Adrenal gland (tissue), 12 donors: ENCODE measurements around the gene RNF4. TPM values are rescaled to one million over a fixed set of nuclear protein-coding genes. Genes with fewer than 3 reads are reported as not detected.

Experiments
- DNase-seq, 7 donors: peaks; one replicate each; pipeline ENCODE4 v3.0.0-alpha.2; 2019 to 2020
- H3K27ac ChIP-seq, 5 donors: fragments of 200-600 bp; sonication (generic) in 4 of 5; 1 replicate in 3 of 5; 2 replicates in 2 of 5; pipeline versions ENCODE4 v1.5.1 to v1.8.0; 2016 to 2020; ENCODE audit warnings: mild to moderate bottlenecking in 1 of 5
- H3K27me3 ChIP-seq: fragments of 200-600 bp; 2 replicates; pipeline ENCODE4 v1.8.0; 2021
- H3K36me3 ChIP-seq, 2 donors: fragments of 200-600 bp; replicated peaks in 1 of 2; 1 replicate in 1 of 2; 2 replicates in 1 of 2; pipeline versions ENCODE4 v1.5.1 to v1.8.0; 2018 to 2022
- H3K4me1 ChIP-seq, 2 donors: fragments of 200-600 bp; replicated peaks in 1 of 2; 1 replicate in 1 of 2; 2 replicates in 1 of 2; pipeline versions ENCODE4 v1.5.1 to v1.8.0; 2018 to 2021
- H3K4me3 ChIP-seq, 4 donors: fragments of 200-600 bp; sonication (generic) in 3 of 4; one replicate each; pipeline ENCODE4 v1.5.1; 2016 to 2018
- H3K9me3 ChIP-seq, 3 donors: fragments of 200-600 bp; sonication (generic) in 1 of 3; replicated peaks in 1 of 3; 1 replicate in 2 of 3; 2 replicates in 1 of 3; pipeline versions ENCODE4 v1.5.1 to v1.8.0; 2016 to 2021
- POLR2A ChIP-seq, 2 donors: fragments of 450-650 bp; IDR thresholded peaks; one replicate each; pipeline ENCODE4 v1.6.1; 2017; ENCODE audit warnings: antibody characterized with exemption in 2 of 2, mild to moderate bottlenecking in 2 of 2, moderate library complexity in 1 of 2
- WGBS, 4 donors: extraction: QIAGEN DNeasy Blood & Tissue Kit in 2 of 4; methylation state at CpG; one replicate each; pipeline versions ENCODE4 v1.1.5 to v1.1.7; 2013 to 2017; 5-methylcytosine and 5-hydroxymethylcytosine counted together
- intact Hi-C, 2 donors: fragments of 100-400 bp; cut with DNase I; formaldehyde crosslinking; loops; one replicate each; pipeline versions ENCODE4 v1.14.1 to v1.15.0; 2022 to 2023
- polyA plus RNA-seq, 3 donors: library from polyadenylated mRNA; stranded (reverse); fragments of 200-250 nt in 2 of 3; fragments of 350-450 nt in 1 of 3; fragmentation: Illumina TruSeq in 1 of 3; extraction: RNeasy Lipid Tissue Mini Kit (QIAGEN cat#74804) in 1 of 3; gene quantifications; one replicate each; pipeline ENCODE4 v1.2.3, GENCODE V29; 2013 to 2014
- total RNA-seq, 9 donors: library from RNA; depleted of rRNA in 4 of 9; stranded (reverse); fragments of >200 nt in 4 of 9; fragments of 120-200 nt in 1 of 9; fragmentation: NEBNext Ultra II Directional in 1 of 9; extraction: Animal tissue kit (Norgen Biotek cat#: 25700) in 1 of 9; gene quantifications; one replicate each; pipeline versions ENCODE4 v1.1.0 to v1.2.4, GENCODE V29; 2013 to 2023
- TF ChIP-seq, protein P1 (sequence below), 6 experiments: fragments of 450-650 bp in 4 of 6; fragments of 200-600 bp in 2 of 6; sonication (generic) in 1 of 6; IDR thresholded peaks; 1 replicate in 5 of 6; 2 replicates in 1 of 6; pipeline versions ENCODE4 v1.5.1 to v1.8.0; 2016 to 2021; ENCODE audit warnings: antibody characterized with exemption in 6 of 6, mild to moderate bottlenecking in 2 of 6, moderate library complexity in 1 of 6
- donor health status: healthy with polysubstance abuse.
- donor health status: Bipolar disorder and iron deficiency.
- donor health status: DM: yes; HTN: yes; CAD: no.
- donor health status: DM: no; HTN: no; CAD: no.
- donor health status: DM: no; HTN: no; CAD: no.
- donor health status: DM: yes; HTN: yes; CAD: no.

RNF4 gene
- total and polyA plus RNA-seq, 12 donors = 14.5 to 84.1 (median 49.9) TPM

DNA sequence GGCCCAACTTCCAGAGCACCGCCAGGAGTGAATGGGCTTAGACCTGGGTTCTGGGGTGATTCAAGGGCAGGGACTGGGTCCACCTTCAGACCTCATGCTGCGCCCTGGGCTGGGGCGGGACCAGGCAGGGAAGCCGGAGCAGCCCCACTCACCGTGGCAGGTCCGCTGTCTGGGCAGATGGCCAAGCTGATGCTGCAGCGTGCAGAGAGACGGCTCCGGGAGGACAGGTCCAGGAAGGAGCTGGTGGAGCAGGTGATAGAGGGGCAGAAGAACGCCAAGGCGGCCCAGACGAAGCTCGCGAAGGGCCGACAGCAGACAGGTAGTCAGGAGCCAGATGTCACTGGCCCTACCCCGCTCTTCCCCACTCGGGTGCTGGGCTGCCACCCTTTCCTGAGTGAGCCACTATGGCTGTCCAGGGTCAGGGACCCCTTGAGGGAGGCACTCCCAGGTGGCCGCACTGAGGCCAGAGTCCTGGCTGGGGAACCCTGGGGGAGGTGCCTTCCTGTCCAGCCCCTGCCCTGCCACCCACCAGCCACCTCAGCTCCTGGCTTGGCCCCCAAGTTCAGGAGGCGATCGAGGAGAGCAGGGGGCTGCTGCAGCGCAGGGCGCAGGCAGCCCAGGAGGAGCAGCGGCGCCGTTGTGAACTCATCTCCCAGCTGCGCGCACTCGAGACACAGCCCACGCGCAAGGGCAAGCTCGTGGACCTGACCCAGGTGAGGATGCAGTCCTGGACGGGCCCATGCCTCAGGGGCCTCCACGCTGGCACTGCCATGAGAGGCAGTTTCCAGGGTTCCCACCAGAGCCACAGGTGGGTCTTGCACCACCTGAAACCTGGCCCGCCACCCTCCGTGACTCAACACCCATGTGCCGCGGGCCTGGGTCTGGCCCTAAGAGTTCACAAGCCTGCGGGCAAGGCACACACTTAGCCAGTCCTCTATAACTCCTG is 10.1 kb upstream of the RNF4 start:
- Histone ChIP-seq H3K27me3 (no peaks in the 10 kb centered on the region), H3K4me3 (no peak overlapping the region), H3K9me3 (no peaks in the 10 kb centered on the region), H3K4me1 (peaks cover 6 to 9% of the 10 kb centered on the region in 2 donors), H3K27ac (no peak overlapping the region), H3K36me3 (no peaks in the 10 kb centered on the region)
- no peak for TF ChIP-seq POLR2A (IDR thresholded peaks at IDR 0.05)
- TF ChIP-seq, protein P1, sequence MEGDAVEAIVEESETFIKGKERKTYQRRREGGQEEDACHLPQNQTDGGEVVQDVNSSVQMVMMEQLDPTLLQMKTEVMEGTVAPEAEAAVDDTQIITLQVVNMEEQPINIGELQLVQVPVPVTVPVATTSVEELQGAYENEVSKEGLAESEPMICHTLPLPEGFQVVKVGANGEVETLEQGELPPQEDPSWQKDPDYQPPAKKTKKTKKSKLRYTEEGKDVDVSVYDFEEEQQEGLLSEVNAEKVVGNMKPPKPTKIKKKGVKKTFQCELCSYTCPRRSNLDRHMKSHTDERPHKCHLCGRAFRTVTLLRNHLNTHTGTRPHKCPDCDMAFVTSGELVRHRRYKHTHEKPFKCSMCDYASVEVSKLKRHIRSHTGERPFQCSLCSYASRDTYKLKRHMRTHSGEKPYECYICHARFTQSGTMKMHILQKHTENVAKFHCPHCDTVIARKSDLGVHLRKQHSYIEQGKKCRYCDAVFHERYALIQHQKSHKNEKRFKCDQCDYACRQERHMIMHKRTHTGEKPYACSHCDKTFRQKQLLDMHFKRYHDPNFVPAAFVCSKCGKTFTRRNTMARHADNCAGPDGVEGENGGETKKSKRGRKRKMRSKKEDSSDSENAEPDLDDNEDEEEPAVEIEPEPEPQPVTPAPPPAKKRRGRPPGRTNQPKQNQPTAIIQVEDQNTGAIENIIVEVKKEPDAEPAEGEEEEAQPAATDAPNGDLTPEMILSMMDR (IDR thresholded peaks at IDR 0.05) = no peak
- DNase-seq = no peak
- intact Hi-C loops = no loop called here
- WGBS, 4 donors = 76 to 88% (median 85%) methylated on average over 21 to 38 of the region's 38 CpGs

DNA sequence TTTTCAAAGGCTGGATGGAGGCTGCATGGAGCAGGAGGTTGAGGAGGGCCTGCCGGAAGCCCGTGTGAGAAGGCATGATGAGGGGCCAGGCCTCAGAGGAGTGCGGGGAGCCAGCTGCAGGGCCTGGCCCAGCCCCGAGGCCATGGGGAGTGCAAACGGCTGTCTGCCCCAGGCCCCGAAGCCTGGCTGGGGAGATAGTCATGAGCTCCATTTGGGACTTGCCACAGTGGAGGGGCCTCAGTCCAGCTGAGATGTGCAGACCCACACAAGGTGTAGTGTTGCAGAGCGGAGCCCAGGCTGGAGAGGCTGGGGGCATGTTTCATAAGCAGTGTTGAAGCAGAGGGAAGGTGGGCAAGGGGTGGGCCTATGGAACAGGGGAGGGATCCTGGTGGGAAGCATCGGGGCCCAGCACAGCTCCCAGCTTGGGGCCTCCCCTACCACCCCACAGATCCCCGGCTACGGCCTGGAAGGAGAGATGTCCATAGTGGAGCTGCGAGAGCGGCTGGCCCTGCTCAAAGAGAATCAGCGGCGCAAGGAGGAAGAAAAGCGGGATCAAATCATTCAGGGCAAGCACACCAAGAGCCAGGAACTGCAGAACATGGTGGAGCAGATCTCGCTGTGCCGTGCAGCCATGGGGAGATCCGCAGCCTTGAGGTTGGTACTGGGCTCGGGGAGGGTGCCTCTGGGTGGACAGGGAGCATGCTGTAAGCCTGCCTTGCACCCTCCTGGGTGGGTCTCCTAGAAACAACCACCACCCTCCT is 9.1 kb upstream of the RNF4 start:
- peaks cover 6 to 9% of the 10 kb centered on the region in 2 donors for H3K4me1 ChIP-seq
- no peak for DNase-seq
- H3K9me3 ChIP-seq = no peaks in the 10 kb centered on the region
- no peak for TF ChIP-seq POLR2A (IDR thresholded peaks at IDR 0.05)
- TF ChIP-seq, protein P1 (IDR thresholded peaks at IDR 0.05) = no peak
- intact Hi-C loops = no loop called here
- H3K36me3 ChIP-seq = no peaks in the 10 kb centered on the region
- no peak overlapping the region for H3K27ac ChIP-seq
- 89 to 95% (median 93%) methylated on average over 19 of the region's 19 CpGs for WGBS, 4 donors
- no peak overlapping the region for H3K4me3 ChIP-seq
- no peaks in the 10 kb centered on the region for H3K27me3 ChIP-seq

DNA sequence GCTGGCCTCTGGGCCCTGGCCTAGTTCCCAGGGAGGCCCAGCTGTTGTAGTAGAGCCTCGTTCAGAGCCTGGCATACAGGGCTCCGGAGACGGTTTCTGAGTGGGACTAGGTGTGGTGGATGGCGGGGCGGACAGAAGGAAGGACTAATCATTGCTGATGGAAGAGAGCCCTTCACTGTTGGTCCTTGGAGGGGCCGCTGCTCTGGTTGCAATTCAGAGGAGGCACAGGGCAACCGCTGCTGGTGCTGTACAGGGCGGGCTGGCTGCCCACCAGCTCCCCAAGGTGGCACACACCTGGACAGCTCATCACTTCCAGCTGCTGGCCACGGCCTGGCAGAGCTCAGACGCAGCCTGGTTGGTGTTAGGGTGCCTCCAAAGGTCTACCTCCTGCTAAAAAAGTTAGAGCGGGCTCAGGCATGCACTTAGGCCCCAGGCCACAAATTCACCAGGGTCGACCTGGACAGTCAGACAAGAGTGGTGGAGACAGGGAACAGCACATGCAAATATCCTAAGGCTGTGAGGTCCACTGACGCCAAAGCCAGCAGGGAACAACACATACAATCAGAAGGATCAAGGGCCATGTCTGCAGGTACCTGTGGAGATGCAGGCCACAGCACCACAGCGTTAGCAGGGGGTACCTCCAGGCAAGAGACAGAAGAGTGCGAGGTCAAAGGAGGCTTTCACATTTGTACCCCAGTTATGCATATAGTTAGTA is 7.5 kb upstream of the RNF4 start:
- WGBS, 4 donors = 88 to 96% (median 90%) methylated on average over 5 to 15 of the region's 15 CpGs
- Histone ChIP-seq H3K4me3 (no peak overlapping the region), H3K9me3 (no peaks in the 10 kb centered on the region), H3K27me3 (no peaks in the 10 kb centered on the region), H3K27ac (no peak overlapping the region), H3K36me3 (no peaks in the 10 kb centered on the region), H3K4me1 (peaks cover 6 to 9% of the 10 kb centered on the region in 2 donors)
- no peak for DNase-seq
- TF ChIP-seq, protein P1 (IDR thresholded peaks at IDR 0.05) = no peak
- TF ChIP-seq POLR2A (IDR thresholded peaks at IDR 0.05) = no peak
- intact Hi-C loops = no loop called here
